Activated T-cell treated with anti-CD3 and anti-CD28 coated beads, Interleukin-2, amount 50 U/mL, for 48 hours (primary cell): ENCODE results near the gene PYGM.

ENCODE experiments used
- DNase-seq, 2 experiments: peaks; one replicate each; pipeline ENCODE4 v3.0.0-alpha.2; 2020

The PYGM gene

GRCh38 chr11:64759722-64760719 is at the start of gene PYGM:
Gene PYGM (minus strand): TSS chr11:64759974. CDS start chr11:64759898, 76 bp downstream.
- DNase-seq = peak in 1 of 2 experiments; percentile 52

- no peak for DNase-seq
Observed at GRCh38 chr11:64805481-64805880, 45.7 kb upstream of the PYGM start.

GRCh38 chr11:64804346-64805210 is 44.8 kb upstream of the PYGM start:
- no peak for DNase-seq

GRCh38 chr11:64803846-64804345 is 44.1 kb upstream of the PYGM start:
- DNase-seq = no peak

- peak; percentile 86 to 90 for DNase-seq
Observed at GRCh38 chr11:64803158-64803845, 43.5 kb upstream of the PYGM start, which contains the start of gene MAP4K2. Gene MAP4K2 (minus strand): TSS chr11:64803214. CDS start chr11:64803149, 65 bp downstream.

- peak; percentile 55 to 59 for DNase-seq
Observed at GRCh38 chr11:64802370-64803157, 42.8 kb upstream of the PYGM start.

- DNase-seq = peak in 1 of 2 experiments; percentile 31
Observed at GRCh38 chr11:64801561-64802369, 42.0 kb upstream of the PYGM start.

- no peak for DNase-seq
Observed at GRCh38 chr11:64801158-64801464, 41.3 kb upstream of the PYGM start.

GRCh38 chr11:64800303-64801157 is 40.8 kb upstream of the PYGM start:
- no peak for DNase-seq

GRCh38 chr11:64799623-64800302 is 40.0 kb upstream of the PYGM start:
- DNase-seq = no peak

- DNase-seq = no peak
Observed at GRCh38 chr11:64799256-64799622, 39.5 kb upstream of the PYGM start.

GRCh38 chr11:64796757-64797541 is 37.2 kb upstream of the PYGM start:
- no peak for DNase-seq

- no peak for DNase-seq
Observed at GRCh38 chr11:64796047-64796756, 36.4 kb upstream of the PYGM start.

GRCh38 chr11:64794526-64794925 is 34.8 kb upstream of the PYGM start:
- DNase-seq = no peak

GRCh38 chr11:64793271-64794160 is 33.7 kb upstream of the PYGM start:
- DNase-seq = no peak

GRCh38 chr11:64792482-64792881 is 32.7 kb upstream of the PYGM start:
- no peak for DNase-seq

- no peak for DNase-seq
Observed at GRCh38 chr11:64791781-64792291, 32.1 kb upstream of the PYGM start.
